Measurements from ENCODE around the gene FBXO21. TPM values are rescaled to one million over a fixed set of nuclear protein-coding genes. Genes with fewer than 3 reads are reported as not detected.
A peak's percentile ranks its signal among the peaks of the same experiment; 100 is the strongest.

FBXO21 gene
- total RNA-seq, 3 donors from 2014 or later: 64.0 to 99.0 (median 65.3) TPM

DNA sequence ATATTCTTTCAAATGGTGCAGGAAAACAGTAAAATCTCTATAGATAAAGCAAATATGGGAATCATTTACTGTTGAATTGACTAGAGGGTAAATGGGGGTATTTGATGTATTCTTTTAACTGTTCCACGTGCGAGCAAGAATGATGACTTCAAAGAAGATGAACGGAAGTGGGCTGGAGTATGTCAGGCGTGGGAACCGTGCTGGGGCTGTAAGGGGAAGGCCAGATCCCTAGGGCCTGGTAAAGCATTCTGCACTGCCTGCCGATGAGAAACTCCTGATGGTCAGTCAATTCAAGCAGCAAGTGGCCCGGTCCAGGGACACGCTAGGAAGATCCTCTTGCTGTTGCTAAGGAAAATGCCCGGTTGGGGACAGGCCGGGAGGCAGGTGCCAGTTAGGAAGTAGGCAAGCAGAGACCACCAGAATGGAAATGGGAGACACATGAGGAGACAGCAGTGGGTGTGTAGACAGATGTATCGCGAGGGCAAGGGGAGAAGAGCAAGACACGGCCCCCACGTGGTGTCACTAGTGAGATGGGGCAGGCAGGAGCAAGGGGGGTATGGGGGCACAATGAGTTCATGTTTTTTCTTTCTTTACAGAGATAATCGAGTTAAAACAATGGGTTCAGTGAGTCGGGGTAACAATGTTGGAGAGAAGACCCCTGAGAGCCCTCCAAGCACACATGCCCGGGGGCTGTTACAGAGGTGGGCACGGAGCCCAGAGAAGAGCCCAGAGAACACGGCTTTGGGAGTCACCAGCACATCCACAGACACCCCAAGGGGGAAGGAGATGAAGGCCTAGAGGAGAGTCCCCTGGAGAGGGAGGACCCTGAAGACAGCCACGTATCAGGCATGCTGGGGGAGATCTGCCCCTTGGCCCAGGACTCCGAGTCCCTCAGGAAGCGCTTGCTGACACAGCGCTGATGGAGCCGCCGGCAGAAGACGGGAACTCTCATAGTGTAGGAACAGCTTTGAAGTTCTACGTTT is 37.2 kb downstream of the FBXO21 start:
- Histone ChIP-seq H3K27ac (no peak overlapping the region), H3K27me3 (no peaks in the 10 kb centered on the region), H3K4me1 (no peaks in the 10 kb centered on the region), H3K36me3 (peaks cover 6% of the 10 kb centered on the region), H3K4me3 (no peak overlapping the region), H3K9me3 (no peaks in the 10 kb centered on the region)
- TF ChIP-seq, protein P1, sequence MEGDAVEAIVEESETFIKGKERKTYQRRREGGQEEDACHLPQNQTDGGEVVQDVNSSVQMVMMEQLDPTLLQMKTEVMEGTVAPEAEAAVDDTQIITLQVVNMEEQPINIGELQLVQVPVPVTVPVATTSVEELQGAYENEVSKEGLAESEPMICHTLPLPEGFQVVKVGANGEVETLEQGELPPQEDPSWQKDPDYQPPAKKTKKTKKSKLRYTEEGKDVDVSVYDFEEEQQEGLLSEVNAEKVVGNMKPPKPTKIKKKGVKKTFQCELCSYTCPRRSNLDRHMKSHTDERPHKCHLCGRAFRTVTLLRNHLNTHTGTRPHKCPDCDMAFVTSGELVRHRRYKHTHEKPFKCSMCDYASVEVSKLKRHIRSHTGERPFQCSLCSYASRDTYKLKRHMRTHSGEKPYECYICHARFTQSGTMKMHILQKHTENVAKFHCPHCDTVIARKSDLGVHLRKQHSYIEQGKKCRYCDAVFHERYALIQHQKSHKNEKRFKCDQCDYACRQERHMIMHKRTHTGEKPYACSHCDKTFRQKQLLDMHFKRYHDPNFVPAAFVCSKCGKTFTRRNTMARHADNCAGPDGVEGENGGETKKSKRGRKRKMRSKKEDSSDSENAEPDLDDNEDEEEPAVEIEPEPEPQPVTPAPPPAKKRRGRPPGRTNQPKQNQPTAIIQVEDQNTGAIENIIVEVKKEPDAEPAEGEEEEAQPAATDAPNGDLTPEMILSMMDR (IDR thresholded peaks at IDR 0.05): no peak
- TF ChIP-seq POLR2AphosphoS5 (IDR thresholded peaks at IDR 0.05) (no peak), POLR2A (IDR thresholded peaks at IDR 0.05) (no peak)
- no peak for DNase-seq (ENCODE audit: low spot score in 2 of 2)
- intact Hi-C loops (cut with DNase I; ENCODE audit: low total_unique reads): no loop called here

DNA sequence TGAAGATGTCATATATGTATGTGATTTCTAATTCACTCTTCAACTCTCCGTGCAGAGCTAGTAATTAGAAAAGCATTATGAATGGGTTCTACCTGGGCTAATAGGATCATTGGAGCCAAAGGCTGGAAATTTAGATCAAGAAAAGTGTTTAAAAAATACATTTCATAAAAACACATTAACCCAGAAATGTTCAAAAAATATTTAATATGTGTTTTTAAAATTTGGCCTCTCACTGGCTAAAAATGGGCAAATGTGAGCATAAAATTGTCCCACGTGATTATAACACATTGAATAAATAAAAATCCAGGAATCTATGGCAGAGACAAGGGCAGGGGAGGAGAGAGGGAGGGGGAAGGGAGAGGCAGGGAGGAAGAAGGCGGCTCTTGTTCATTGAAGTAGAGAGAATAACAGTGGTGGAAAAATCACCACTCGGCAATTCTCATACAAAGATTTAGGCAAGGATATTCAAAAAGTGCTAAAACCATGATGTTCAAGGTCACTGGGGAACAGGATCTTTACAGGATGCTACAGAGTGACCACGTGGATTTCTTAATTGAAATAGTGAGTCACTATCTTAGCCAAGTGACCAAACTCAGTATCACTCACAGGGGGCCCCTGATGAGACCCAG is 38.8 kb downstream of the FBXO21 start:
- intact Hi-C loops (cut with DNase I; ENCODE audit: low total_unique reads): no loop called here
- Histone ChIP-seq H3K27ac (no peak overlapping the region), H3K36me3 (peaks cover 6% of the 10 kb centered on the region), H3K27me3 (no peaks in the 10 kb centered on the region), H3K9me3 (no peaks in the 10 kb centered on the region), H3K4me3 (no peak overlapping the region), H3K4me1 (no peaks in the 10 kb centered on the region)
- TF ChIP-seq, protein P1 (IDR thresholded peaks at IDR 0.05): peak in 1 of 3 donors; percentile 1
- TF ChIP-seq POLR2AphosphoS5 (IDR thresholded peaks at IDR 0.05): no peak
- no peak for TF ChIP-seq POLR2A (IDR thresholded peaks at IDR 0.05)
- no peak for DNase-seq (ENCODE audit: low spot score in 2 of 2)

DNA sequence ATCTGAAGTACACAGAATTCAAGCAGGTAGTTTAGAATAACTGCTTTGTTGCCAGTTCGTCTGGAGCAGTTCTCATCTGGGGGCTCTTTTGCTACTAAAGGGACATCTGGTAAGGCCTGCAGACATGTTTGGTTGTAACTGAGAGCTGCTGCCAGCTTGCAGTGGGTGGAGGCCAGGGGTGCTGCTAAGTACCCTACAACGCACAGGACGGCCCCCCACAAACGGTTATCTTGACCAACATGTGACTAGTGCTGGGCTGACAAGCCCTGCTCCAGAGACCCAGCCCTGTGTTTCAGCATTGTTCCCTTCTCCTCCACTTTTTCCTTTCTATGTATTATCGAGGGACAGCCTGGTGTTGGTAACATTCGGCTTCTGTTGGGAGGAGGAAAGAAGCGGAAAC is 40.8 kb downstream of the FBXO21 start:
- H3K4me1 ChIP-seq: no peaks in the 10 kb centered on the region
- H3K27me3 ChIP-seq: no peaks in the 10 kb centered on the region
- intact Hi-C loops (cut with DNase I; ENCODE audit: low total_unique reads): no loop called here
- no peak overlapping the region for H3K27ac ChIP-seq
- no peaks in the 10 kb centered on the region for H3K9me3 ChIP-seq
- no peaks in the 10 kb centered on the region for H3K36me3 ChIP-seq
- no peak for TF ChIP-seq POLR2A (IDR thresholded peaks at IDR 0.05)
- TF ChIP-seq POLR2AphosphoS5 (IDR thresholded peaks at IDR 0.05): no peak
- TF ChIP-seq, protein P1 (IDR thresholded peaks at IDR 0.05): no peak
- DNase-seq (ENCODE audit: low spot score in 2 of 2): no peak
- no peak overlapping the region for H3K4me3 ChIP-seq

DNA sequence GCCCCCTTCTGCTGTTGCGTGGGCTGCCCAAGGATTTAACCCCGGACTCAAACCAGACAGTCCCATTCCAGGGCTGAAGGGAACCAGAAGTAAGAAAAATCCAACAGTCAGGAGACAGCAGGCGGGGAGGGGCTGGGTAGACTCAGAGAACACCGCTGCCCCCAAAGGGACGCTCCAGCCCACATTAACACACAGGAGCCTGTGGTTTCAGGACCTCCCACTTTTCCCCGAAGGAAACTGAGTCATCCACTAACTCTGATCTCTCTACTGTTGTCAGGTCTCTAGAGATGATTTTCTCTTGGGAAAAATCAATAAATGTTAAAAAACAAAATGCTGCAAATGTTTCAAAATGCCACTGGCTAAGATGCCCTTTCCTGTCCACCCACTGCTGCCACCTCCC is 41.6 kb downstream of the FBXO21 start:
- H3K4me1 ChIP-seq: no peaks in the 10 kb centered on the region
- DNase-seq (ENCODE audit: low spot score in 2 of 2): no peak
- H3K36me3 ChIP-seq: no peaks in the 10 kb centered on the region
- TF ChIP-seq POLR2A (IDR thresholded peaks at IDR 0.05) (no peak), POLR2AphosphoS5 (IDR thresholded peaks at IDR 0.05) (no peak)
- TF ChIP-seq, protein P1 (IDR thresholded peaks at IDR 0.05): no peak
- no peak overlapping the region for H3K27ac ChIP-seq
- H3K9me3 ChIP-seq: no peaks in the 10 kb centered on the region
- intact Hi-C loops (cut with DNase I; ENCODE audit: low total_unique reads): no loop called here
- H3K4me3 ChIP-seq: no peak overlapping the region
- no peaks in the 10 kb centered on the region for H3K27me3 ChIP-seq

DNA sequence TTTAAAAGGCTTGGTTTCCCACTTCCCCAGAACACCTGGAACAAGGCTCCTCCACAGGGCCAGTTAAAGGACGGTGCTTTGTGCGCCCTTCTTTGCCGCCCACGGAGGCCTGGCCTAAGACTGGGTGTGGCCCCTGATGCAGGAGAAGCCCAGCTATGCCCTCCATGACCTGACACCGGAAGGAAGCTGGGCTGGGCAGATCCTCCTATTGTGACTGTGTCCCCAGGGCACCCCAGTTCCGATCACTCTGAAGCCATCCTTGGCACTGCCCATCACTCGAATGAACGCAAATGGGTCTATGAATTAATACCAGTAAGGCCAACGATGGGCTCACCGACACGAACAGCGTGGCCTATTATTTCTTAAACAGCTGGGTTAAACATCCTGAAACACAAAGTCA is 42.6 kb downstream of the FBXO21 start:
- no peak for TF ChIP-seq POLR2A (IDR thresholded peaks at IDR 0.05)
- TF ChIP-seq, protein P1 (IDR thresholded peaks at IDR 0.05): no peak
- TF ChIP-seq POLR2AphosphoS5 (IDR thresholded peaks at IDR 0.05): no peak
- intact Hi-C loops (cut with DNase I; ENCODE audit: low total_unique reads): no loop called here
- H3K27ac ChIP-seq: no peak overlapping the region
- no peak for DNase-seq (ENCODE audit: low spot score in 2 of 2)
- H3K9me3 ChIP-seq: no peaks in the 10 kb centered on the region
- H3K36me3 ChIP-seq: no peaks in the 10 kb centered on the region
- H3K4me3 ChIP-seq: no peak overlapping the region
- no peaks in the 10 kb centered on the region for H3K27me3 ChIP-seq
- no peaks in the 10 kb centered on the region for H3K4me1 ChIP-seq
